ENCODE results near the gene C8A.

DNA sequence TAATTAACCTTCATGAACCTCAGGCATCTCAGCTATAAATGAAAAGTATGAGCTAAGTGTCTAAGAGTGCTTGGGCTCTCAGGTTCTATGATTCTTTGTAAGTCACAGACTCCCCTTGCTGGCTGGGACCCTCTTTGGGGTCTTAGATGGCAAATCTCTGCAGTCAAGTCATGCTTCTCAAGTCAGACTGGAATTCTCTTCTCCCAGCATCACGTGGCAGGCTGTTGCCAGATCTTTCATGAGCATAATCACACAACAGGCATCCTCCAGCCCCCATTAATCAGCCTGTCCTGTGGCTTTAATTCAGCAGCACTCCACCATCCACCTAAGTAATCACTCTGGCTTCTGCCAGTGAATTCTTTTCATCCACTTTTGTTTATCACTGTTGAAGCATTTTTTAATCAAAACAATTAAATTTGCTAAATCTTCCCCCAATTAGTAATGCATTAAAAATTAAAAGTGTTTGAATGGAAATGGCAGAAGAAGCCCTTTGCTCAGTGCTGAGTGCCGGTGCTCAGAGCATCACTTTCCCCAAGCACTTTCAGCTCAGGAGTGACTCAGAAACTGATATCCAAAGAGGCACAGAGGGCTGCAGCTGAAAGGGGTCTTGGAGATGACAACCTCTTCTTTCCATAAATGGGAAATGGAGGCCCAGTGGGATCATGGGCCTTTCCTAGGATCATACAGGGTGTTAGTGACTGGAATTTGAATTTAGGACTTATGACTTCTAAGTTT is 50.2 kb downstream of the C8A start:
- no peak for TF ChIP-seq MXI1 (IDR thresholded peaks at IDR 0.05; ENCODE audit: low read depth, low read length)
- TF ChIP-seq CBX5 (IDR thresholded peaks at IDR 0.05; ENCODE audit: low read depth), result no peak

Measured in GM12878 (cell line).